ENCODE measurements around the gene MYCBP. TPM values are rescaled to one million over a fixed set of nuclear protein-coding genes. Genes with fewer than 3 reads are reported as not detected.

Gene MYCBP
- total RNA-seq, 1 experiment from 2014 or later: 27.7 TPM

GRCh38 chr1:38827318-38827717 is 45.8 kb downstream of the MYCBP start:
- no peaks in the 10 kb centered on the region for H3K9me3 ChIP-seq
- H3K27me3 ChIP-seq (replicated peaks; ENCODE audit: control insufficient read depth, insufficient read depth, low read length): no peaks in the 10 kb centered on the region; the same call in 1 of the 2 replicates
- Mint-ChIP-seq H3K4me3 (ENCODE audit: unreplicated experiment) (no peak overlapping the region), H3K27ac (ENCODE audit: unreplicated experiment) (no peak overlapping the region), H3K27me3 (ENCODE audit: insufficient read depth, unreplicated experiment) (peaks cover 17% of the 10 kb centered on the region), H3K9me3 (ENCODE audit: unreplicated experiment) (no peaks in the 10 kb centered on the region), H3K36me3 (ENCODE audit: insufficient read depth, unreplicated experiment) (no peaks in the 10 kb centered on the region), H3K4me1 (ENCODE audit: low read depth, unreplicated experiment) (no peaks in the 10 kb centered on the region)
- ChIA-PET CTCF (no interaction called here), POLR2A (no interaction called here)
- no peak overlapping the region for H3K4me3 ChIP-seq (ENCODE audit: low read depth, low read length)
- no TSS peak for BruUV-seq (replicated peaks)
- H3K4me1 ChIP-seq: no peaks in the 10 kb centered on the region
- TF ChIP-seq CTCF (IDR thresholded peaks at IDR 0.05; ENCODE audit: insufficient read depth in 1 of 2, low read depth in 1 of 2, low read length in 1 of 2, severe bottlenecking in 1 of 2, unreplicated experiment in 1 of 2): no peak
- H3K36me3 ChIP-seq (ENCODE audit: control insufficient read depth, insufficient read depth, low read length): no peaks in the 10 kb centered on the region
- intact Hi-C loops (cut with micrococcal nuclease; ENCODE audit: unreplicated experiment): no loop called here
- DNase-seq: no peak

- Mint-ChIP-seq H3K4me1 (ENCODE audit: low read depth, unreplicated experiment) (no peaks in the 10 kb centered on the region), H3K36me3 (ENCODE audit: insufficient read depth, unreplicated experiment) (no peaks in the 10 kb centered on the region), H3K9me3 (ENCODE audit: unreplicated experiment) (no peaks in the 10 kb centered on the region), H3K27ac (ENCODE audit: unreplicated experiment) (no peak overlapping the region), H3K27me3 (ENCODE audit: insufficient read depth, unreplicated experiment) (peaks cover 17% of the 10 kb centered on the region), H3K4me3 (ENCODE audit: unreplicated experiment) (no peak overlapping the region)
- H3K4me1 ChIP-seq: no peaks in the 10 kb centered on the region
- H3K9me3 ChIP-seq: no peaks in the 10 kb centered on the region
- intact Hi-C loops (cut with micrococcal nuclease; ENCODE audit: unreplicated experiment): no loop called here
- H3K36me3 ChIP-seq (ENCODE audit: control insufficient read depth, insufficient read depth, low read length): no peaks in the 10 kb centered on the region
- no peak for TF ChIP-seq CTCF (IDR thresholded peaks at IDR 0.05; ENCODE audit: insufficient read depth in 1 of 2, low read depth in 1 of 2, low read length in 1 of 2, severe bottlenecking in 1 of 2, unreplicated experiment in 1 of 2)
- H3K27me3 ChIP-seq (replicated peaks; ENCODE audit: control insufficient read depth, insufficient read depth, low read length): no peaks in the 10 kb centered on the region; the same call in 1 of the 2 replicates
- ChIA-PET POLR2A (no interaction called here), CTCF (no interaction called here)
- DNase-seq: no peak
- no peak overlapping the region for H3K4me3 ChIP-seq (ENCODE audit: low read depth, low read length)
- BruUV-seq (replicated peaks): no TSS peak
Measured at GRCh38 chr1:38826886-38827285, 46.3 kb downstream of the MYCBP start.

GRCh38 chr1:38826262-38826661 is 46.9 kb downstream of the MYCBP start:
- BruUV-seq (replicated peaks): no TSS peak

More at GRCh38 chr1:38826262-38826661, 46.9 kb downstream of the MYCBP start:
- no peaks in the 10 kb centered on the region for H3K4me1 Mint-ChIP-seq (ENCODE audit: low read depth, unreplicated experiment)
- H3K4me3 ChIP-seq (ENCODE audit: low read depth, low read length): no peak overlapping the region
- H3K36me3 ChIP-seq (ENCODE audit: control insufficient read depth, insufficient read depth, low read length): no peaks in the 10 kb centered on the region
- H3K9me3 Mint-ChIP-seq (ENCODE audit: unreplicated experiment): no peaks in the 10 kb centered on the region
- TF ChIP-seq CTCF (IDR thresholded peaks at IDR 0.05; ENCODE audit: insufficient read depth in 1 of 2, low read depth in 1 of 2, low read length in 1 of 2, severe bottlenecking in 1 of 2, unreplicated experiment in 1 of 2): no peak
- no peak overlapping the region for H3K4me3 Mint-ChIP-seq (ENCODE audit: unreplicated experiment)
- H3K4me1 ChIP-seq: no peaks in the 10 kb centered on the region
- H3K27me3 Mint-ChIP-seq (ENCODE audit: insufficient read depth, unreplicated experiment): peaks cover 17% of the 10 kb centered on the region
- POLR2A ChIA-PET: no interaction called here
- CTCF ChIA-PET: no interaction called here
- DNase-seq: no peak
- intact Hi-C loops (cut with micrococcal nuclease; ENCODE audit: unreplicated experiment): no loop called here
- H3K27ac Mint-ChIP-seq (ENCODE audit: unreplicated experiment): no peak overlapping the region
- H3K36me3 Mint-ChIP-seq (ENCODE audit: insufficient read depth, unreplicated experiment): no peaks in the 10 kb centered on the region
- H3K27me3 ChIP-seq (replicated peaks; ENCODE audit: control insufficient read depth, insufficient read depth, low read length): no peaks in the 10 kb centered on the region; the same call in 1 of the 2 replicates
- H3K9me3 ChIP-seq: no peaks in the 10 kb centered on the region
